DMS53 treated with DMSO at 0.1 percent for 48 hours (cell line): Measurements from ENCODE around the gene ARG1.
"Not testable (repeated sequence)": the region's sequence is repeated elsewhere in the genome, so short reads cannot be mapped to it uniquely, and the experiment has no call there.

Experiments
- DNase-seq: peaks from one replicate; lab custom pipeline; 2025; ENCODE audit not compliant: unreplicated experiment; lab: John Stamatoyannopoulos, UW

ARG1 gene

GRCh38 chr6:131572686-131573415 lies at the start of gene ARG1:
TSS of gene ARG1 (plus strand) at chr6:131573226. CDS start at chr6:131573283, 57 bp downstream.
- DNase-seq, result no peak

GRCh38 chr6:131523988-131524673 lies 48.9 kb upstream of the ARG1 start:
- DNase-seq, result no peak

GRCh38 chr6:131524695-131525336 lies 48.2 kb upstream of the ARG1 start:
- no peak for DNase-seq

DNA sequence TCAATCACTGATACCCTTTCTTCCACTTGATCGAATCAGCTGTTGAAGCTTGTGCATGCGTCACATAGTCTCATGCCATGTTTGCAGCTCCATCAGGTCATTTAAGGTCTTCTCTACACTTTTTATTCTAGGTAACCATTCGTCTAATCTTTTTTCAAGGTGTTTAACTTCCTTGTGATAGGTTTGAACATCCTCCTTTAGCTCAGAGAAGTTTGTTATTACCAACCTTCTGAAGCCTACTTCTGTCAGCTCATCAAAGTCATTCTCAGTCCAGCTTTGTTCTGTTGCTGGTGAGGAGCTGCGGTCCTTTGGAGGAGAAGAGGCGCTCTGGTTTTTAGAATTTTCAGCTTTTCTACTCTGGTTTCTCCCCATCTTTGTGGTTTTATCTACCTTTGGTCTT lies 42.1 kb upstream of the ARG1 start:
- DNase-seq, result not testable (repeated sequence)

DNA sequence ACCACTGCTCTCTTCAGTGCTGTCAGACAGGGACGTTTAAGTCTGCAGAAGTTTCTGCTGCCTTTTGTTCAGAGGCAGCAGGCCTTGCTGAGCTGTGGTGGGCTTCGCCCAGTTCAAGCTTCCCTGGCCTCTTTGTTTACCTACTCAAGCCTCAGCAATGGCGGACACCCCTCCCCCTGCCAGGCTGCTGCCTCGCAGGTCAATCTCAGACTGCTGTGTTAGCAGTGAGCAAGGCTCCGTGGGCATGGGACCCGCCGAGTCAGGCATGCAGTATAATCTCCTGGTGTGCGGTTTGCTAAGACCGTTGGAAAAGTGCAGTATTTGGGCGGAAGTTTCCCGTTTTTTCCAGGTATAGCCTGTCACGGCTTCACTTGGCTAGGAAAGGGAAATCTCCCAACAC lies 41.3 kb upstream of the ARG1 start:
- DNase-seq, result not testable (repeated sequence)

- no peak for DNase-seq
These were observed 40.4 kb upstream of the ARG1 start for GRCh38 chr6:131532580-131533039.

- not testable (repeated sequence) for DNase-seq
These were observed 34.4 kb upstream of the ARG1 start for GRCh38 chr6:131538615-131539014.

GRCh38 chr6:131545317-131545716 lies 27.7 kb upstream of the ARG1 start:
- DNase-seq, result no peak

GRCh38 chr6:131547488-131547887 lies 25.5 kb upstream of the ARG1 start:
- no peak for DNase-seq

DNA sequence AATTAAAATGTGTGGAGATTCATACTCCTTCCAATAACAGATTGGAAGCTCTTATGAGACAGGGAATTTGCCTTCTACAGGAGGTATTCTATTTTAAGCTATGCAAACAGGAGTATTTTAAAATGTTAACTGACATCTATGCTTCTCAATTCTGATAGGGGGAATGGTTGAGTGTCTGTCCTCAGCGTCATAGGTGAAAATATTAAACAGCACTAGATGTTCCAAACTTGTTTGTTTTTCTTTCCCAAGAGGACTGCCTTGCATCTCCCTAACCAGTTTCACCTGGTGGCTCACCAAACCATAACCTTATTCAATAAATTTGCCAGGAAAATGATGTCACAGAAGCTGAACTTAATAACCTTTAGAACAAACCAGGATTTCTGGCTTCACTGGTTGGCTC lies 24.6 kb upstream of the ARG1 start:
- DNase-seq, result no peak

DNA sequence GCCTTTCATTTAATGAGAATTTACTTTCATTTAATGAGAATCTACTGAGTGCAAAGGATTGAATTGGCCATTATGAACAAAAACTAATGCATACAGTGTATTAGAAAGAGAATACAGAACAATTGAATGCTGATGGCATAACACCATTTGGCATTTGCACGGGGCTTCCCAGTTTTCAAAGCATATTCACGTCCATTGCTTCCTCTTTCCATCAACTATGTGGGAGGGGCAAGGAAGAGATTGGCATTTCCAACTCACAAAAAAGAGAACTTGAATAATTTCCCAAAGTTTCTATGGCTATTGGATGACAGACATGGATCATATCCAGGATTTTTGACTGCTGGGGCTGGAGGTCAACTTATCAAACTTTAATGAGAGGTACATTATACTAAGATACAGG lies 23.2 kb upstream of the ARG1 start:
- no peak for DNase-seq

DNA sequence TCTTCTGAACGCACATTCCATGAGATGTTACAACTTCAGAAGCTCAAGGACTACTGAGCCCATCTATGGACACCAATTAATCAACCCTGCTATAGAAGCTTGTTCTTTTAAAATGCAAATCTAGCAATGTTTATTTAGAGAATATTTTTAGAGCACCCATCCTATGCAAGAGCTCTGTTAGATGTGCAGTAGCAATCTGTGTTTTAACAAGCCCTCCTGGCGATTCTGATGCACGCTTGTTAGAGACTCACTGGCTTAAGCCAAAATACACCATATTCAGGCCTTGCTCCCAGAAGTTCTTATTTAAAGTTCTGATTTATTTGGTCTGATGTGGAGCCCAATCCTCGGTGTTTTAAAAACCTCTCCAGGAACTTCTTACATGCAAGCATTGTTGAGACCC lies 21.1 kb upstream of the ARG1 start:
- DNase-seq, result no peak

- no peak for DNase-seq
These were observed 20.5 kb upstream of the ARG1 start for GRCh38 chr6:131552572-131552971.

DNA sequence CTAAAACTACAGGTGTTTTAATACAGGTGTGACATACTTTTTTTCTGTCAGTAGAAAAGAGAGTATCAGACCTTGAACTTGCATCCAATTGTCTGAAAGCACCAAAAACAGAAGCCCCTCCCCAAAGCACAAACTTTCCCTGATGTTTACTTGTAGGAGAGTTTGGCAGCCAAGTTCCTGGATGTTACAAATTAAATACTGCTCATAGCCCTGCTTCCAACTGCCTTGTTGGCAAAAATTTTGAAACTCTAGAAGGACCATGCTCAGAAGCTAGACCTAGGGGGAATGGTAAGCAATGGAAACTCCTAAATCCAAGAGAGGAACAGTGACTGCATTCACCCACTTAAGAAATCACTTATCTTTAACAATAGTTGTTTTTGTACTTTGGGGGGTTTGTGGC lies 17.0 kb upstream of the ARG1 start:
- no peak for DNase-seq

DNA sequence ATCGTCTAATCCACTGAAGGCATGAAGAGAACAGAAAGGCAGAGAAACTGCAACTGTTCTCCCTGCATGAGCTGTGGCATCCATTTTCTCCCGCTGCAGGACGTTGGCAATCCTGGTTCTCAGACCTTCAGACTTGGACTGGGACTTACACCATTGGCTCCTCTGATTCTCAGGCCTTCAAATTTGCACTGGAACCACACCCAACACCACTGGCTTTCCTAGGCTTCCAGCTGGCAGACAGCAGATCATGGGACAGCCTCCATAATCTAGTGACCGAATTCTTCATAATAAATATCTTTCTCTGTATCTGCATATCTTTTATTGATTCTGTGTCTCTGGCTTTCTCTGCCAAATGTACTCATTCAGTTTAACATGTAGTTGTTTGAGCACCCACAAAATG lies 14.1 kb upstream of the ARG1 start:
- no peak for DNase-seq

DNA sequence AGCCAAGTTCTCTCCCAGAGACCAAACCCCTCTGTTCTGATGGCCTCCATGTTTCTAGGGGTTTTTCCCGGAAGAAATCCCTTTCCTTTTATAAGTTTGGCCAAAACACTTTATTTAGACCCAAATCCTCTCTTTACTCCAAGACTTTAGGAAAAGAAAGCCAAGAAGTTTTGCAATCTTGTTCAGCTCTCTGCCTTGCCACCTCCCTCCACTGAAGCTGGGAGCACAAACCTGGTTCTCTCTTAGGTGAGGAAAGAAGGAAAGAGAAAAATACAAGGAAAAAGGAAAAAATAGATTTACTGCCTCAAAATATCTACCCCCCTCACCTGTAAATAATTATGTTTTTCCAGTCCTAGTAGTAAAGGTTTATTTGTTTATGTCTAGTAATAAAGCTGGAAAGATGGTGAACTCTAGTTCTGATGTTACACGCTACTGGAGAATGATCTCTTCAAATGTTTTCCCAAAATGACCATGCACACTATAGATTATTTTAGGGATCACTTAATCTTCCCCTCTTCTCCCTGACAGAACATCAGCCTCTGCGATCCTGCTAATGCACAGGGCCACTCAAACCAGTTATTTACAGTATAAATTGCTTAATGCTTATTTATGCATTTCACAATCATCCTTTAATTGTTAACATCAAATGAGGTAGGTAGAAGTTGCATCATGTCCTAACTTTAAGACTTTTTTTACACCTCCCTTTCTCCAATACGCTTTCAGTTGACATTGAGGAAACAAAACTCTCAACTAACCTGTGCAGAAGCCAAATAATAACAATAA lies 10.9 kb upstream of the ARG1 start:
- no peak for DNase-seq

- no peak for DNase-seq
These were observed 8.0 kb upstream of the ARG1 start for GRCh38 chr6:131565056-131565455.

DNA sequence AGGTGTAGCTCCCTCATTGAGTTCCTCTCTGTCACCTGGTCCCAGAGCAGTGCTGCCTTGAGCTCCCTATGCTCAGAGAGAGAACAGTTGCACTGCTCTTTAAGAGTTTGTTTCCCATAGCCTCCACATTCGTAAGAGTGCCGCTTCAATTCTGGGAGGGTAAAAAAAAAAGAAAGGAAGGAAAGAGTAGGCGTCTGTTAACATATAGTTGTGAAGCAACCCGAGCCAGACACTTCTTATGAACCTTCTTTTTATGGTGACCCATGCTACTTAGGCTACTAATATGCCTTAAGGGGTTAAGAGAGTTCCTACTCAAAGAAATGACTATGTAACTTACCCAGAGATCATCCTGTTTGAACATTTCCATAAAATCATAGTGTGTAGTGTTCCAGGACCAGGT lies 4.3 kb upstream of the ARG1 start:
- DNase-seq, result no peak

DNA sequence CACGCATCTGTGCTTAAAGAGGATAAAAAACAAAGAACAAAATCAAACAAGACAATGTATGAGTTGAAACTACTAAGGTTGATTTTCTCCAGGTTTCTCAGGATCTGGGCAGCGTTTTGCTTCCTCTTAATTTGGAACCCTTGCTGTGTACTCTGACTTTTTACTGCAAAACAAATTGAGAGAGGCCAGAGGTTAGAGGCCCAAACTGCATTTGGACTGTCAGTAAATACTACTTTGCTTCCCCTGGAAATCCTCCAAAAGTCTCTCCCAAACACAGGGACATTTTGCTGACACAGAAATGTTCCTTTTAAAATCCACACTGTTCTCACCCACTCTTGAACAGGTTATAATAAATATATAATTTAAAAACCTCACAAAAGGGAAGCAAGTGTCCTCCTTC lies 1.1 kb downstream of the ARG1 start:
- no peak for DNase-seq

- DNase-seq, result no peak
These were observed 1.7 kb downstream of the ARG1 start for GRCh38 chr6:131574686-131575085.

DNA sequence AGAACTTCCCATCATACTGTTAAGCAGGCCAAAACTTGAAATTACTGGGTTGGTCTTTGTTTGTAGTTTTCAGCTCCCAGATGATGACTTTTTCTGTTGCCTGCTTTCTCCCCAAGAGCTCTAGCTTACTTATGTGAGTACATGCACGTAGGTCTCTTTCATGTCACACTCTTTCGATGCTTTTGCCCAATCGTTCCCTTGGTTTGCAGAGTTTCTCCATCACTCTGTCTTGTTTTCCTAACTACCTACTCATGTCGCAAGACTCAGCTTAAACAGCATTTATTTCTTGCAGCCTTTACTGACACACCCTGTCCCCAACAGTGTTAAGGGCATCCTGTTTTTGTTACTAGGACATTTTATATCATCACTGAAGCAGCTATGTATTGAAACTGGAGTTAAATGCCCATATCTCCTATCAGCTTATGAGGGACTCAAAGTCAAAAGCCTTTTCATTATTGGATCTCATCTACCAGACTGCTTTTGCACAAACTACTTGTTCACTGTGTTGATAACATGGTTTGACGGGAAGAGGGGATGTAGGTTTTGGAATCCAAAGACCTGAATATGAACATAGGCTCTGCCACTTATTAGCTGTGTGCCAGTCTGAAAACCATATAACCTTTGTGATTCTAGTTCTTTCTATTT lies 2.9 kb downstream of the ARG1 start:
- DNase-seq, result no peak
